Glomerular visceral epithelial cell (primary cell): ENCODE data around the gene LRRC38.

ENCODE experiments used
- DNase-seq: peaks from one replicate; pipeline ENCODE4 v3.0.0-alpha.2; 2016; ENCODE audit errors: extremely low spot score

Gene LRRC38

DNA sequence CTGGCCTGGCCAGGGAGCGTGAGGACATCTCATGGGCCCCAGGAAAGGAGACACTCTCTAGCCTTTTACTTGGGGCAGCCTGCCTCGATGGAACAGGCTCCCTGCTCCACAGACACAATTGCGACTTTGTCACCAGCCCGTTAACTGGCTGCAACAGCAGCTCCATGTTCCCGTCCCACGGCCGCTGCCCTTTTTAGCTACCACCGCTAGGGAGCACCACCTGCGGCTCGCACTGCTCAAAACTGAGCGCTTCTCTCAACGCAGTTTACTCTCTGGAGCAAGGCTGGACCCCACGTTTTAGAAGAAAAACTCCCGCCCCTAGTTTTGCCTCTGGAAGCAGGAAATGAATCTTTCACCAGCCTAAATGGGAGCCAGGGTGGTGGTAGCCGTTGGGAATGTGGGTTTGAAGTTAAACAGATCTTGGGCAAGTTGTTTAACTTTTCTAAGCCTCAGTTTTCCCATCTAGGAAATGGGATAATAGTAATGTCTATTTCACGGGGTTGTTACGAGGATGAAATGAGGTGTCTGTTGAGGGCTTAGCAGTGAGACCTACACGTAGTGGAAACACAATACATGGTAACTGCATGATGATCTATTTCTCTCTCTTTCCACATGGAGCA, 3.5 kb upstream of the LRRC38 start:
- no peak for DNase-seq

DNA sequence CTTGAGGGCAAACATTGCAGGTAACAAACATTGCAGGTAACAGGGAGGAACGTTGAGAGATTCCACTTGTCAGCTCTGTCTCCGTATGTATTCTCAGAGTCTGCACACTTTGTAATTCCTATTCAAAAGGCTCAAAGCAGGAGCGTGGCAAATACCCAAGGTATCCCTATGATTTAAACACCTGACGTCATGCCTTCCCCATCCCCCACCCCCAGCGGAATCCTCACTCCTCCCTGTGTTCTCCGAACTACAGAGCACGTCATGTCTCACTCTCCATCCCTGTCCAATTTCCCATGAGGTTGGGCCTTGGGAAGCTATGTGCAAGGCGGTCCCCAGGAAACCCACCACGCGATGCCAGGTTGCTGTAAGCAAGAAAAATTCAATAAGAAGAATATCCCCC, 2.8 kb upstream of the LRRC38 start:
- DNase-seq, result no peak

- DNase-seq, result no peak
Measured at GRCh38 chr1:13514821-13515220, 1.0 kb upstream of the LRRC38 start.

- no peak for DNase-seq
Measured at GRCh38 chr1:13513063-13513894, 524 bp downstream of the LRRC38 start.

DNA sequence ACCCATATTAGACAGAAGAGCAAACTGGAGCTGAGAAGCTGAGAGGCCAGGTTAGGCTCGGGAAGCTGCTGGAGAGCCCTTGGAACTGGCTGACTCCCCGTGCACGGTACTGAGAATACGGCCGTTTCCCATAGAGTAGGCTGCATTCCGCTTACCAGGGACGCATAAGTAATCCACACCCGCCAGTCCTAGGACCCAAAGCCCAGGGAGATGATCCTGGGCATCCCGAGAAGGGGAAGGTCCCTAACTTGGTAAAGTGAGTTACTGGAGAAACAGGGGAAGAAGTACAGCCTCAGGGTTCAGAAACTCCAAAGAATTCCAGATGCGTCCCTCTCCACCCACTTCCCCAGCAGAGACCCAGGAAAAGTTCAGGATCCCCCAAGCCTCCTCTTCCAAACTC, 1.3 kb downstream of the LRRC38 start:
- no peak for DNase-seq

DNA sequence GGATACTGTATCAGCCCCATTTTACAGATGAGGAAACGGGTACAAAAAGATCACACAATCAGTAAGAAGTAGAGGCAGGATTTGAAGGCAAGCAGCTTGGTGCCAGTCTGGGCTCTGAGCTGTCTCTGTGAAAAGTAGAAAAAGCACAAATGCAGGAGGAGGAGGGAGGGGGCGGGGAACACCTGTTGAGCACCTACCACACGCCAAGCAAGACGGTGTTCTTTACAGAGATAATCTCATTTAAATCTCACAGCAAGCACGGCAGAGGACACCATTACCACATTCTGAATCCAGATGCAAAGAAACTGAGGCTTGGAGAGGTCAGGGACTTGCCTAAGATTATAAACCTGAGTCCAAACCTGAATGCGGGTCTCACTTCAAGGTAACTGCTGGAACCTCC, 3.3 kb downstream of the LRRC38 start:
- no peak for DNase-seq

DNA sequence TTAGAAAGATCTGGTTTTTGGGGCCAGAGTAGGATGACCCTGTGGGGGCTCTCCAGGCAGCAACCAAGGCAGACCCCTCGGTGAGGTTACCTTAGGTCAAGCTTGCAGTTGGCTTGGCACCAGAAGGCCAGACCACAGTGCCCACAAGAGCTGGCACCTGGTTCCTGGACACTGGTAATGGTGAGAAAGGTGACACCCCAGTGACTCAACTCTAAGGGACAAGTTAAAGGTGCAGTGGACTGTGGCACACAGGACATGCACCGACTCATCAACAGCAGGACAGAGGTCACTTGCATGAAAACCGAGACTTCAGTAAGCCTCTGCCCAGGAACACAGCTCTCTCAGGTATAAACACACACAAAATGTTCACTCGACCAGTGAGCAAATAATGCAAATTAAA, 6.7 kb downstream of the LRRC38 start:
- DNase-seq, result no peak

- DNase-seq, result no peak
Measured at GRCh38 chr1:13505020-13505419, 8.8 kb downstream of the LRRC38 start.

DNA sequence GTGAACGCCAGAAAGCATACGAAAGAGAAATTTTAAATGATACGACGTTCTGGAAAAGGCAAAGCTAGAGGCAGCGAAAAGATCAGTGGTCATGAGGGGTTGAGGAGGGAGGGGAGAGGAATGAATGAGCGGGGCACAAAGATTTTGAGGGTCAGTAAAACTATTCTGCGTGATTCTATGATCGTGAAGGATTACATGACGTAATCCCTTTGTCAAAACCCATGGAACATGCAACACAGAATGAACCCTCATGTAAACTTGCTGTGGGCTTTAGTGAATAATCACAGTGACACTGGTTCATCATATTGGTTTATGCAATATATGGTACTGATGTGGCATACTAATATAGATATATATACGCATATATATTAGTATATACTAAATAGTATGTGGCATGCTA, 13.0 kb downstream of the LRRC38 start:
- no peak for DNase-seq

- DNase-seq, result no peak
Measured at GRCh38 chr1:13499422-13499821, 14.4 kb downstream of the LRRC38 start.

GRCh38 chr1:13498553-13498952, 15.2 kb downstream of the LRRC38 start:
- DNase-seq, result no peak

DNA sequence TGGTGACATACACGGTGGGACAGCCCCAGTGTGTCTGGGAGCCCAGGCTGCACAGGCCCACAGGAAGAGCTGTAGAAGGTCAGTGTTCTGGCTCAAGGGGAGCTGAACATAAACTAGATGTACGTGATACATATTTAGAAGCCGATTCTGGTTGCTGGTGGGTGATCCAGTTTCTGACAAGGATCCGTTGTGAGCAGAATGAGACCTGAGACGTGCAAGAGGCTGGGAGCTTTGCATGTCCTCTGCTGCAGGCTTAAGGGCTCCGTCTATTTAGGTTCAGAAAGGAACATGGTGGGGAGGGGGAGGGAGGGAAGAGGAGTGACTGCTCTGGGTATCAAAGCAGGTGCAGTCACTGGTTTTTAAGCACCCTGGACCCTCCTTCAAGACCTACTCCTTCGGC, 18.6 kb downstream of the LRRC38 start:
- DNase-seq, result no peak

DNA sequence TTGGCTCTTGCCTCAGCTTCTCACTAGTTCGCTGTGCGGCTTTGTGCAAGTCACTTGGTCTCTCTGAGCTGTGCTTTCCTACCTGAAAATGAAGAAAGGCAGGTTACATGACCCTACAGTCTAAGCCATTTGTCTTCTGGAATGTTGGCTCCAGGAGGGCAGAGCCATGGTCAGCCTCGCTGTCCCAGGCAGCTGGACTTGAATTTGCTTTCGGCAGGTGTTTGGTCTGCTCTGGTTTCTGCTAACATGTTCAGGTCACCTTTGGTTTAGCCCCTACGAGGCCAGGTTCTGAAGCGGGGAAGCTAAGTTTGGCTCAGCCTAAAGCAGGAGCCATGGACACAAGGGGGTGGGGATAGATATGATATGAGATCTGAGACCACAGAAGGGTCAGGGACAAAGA, 19.1 kb downstream of the LRRC38 start:
- no peak for DNase-seq

DNA sequence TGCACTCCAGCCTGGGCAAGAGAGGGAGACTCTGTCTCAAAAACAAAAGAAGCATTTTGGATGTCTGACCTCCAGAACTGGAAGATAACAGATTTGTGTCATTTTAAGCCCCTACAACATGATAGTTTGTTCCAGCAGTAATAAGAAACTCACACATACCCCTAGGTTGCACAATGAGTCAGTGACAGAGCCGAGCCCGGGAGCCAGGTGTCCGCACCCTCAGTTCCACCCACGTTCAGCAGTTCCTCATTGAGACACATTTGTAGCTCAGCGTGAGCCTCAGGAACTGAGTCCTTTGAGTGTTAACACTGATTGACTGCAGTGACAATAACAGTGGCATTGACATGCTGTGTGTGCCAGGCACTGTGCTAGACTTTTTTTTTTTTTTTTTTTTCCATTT, 19.8 kb downstream of the LRRC38 start:
- DNase-seq, result no peak

DNA sequence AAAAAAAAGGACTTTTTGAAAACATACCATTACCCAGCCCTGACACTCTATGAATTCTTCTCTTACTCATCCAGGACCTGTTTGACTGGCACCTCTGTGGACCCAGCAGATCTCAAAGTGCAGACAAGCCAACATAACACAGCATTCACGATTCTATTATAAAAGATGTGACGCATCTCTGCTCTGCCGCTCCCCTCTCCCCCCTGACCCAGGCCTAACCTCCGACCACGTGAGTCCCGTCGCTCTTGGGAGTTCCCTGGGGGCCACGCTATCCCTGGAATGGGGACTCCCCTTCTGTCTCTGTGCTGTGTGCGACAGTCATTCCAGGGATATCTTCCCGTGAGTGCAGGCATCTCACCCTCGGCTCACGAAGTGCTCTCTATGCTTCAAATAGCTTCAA, 21.1 kb downstream of the LRRC38 start:
- DNase-seq, result no peak

DNA sequence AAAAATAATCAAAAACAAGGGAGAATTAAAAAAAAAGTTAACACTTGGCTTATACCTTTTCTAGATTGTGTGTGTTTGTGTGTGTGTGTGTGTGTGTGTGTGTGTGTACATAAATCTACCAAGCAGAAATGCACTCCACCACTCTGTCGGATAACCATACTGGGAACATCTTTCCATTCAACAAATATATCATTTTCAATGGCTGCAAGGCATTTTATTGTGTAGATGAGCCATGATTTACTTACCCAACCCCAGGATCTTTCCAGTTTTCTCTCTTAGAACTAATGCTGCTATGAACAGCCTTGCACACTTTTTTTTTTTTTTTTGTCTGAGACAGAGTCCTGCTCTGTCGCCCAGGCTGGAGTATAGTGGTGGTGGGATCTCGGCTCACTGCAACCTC, 25.8 kb downstream of the LRRC38 start:
- no peak for DNase-seq

DNA sequence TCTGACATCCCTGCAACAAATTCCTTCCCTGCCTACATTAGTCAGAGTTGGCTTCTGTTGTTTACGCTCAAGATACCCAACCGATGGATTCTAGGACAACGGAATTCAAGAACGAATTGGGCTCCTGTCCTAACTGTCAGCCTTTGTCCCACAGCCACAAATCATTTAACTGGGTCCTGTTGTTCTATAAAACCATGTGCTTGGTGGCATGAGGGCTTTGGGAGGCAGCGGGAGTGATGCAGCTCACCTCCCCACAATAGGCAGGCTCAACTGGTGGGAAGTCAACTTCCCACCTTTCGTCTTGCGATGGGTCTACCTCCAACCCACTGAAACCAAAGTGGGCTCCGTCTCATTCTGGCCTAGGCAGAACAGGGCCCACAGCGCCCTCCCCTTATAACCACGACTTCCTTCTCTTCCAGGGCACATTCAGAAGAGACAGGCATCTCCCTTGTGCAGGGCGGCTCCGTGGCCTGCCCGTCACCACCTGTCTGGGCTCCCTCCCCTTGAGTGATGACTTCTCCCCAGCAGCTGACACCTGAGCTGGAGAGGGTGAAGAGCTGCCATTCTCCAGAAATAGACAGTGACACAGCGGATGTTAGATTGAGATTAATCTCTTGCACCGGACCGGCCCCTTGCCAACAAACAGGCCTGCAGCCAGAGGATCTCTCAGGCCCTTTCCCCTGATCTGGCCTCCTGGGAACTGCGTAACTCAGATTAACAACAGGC, 26.5 kb downstream of the LRRC38 start:
- no peak for DNase-seq

- no peak for DNase-seq
Measured at GRCh38 chr1:13483946-13484345, 29.9 kb downstream of the LRRC38 start.

GRCh38 chr1:13482600-13482999, 31.2 kb downstream of the LRRC38 start:
- DNase-seq, result no peak

DNA sequence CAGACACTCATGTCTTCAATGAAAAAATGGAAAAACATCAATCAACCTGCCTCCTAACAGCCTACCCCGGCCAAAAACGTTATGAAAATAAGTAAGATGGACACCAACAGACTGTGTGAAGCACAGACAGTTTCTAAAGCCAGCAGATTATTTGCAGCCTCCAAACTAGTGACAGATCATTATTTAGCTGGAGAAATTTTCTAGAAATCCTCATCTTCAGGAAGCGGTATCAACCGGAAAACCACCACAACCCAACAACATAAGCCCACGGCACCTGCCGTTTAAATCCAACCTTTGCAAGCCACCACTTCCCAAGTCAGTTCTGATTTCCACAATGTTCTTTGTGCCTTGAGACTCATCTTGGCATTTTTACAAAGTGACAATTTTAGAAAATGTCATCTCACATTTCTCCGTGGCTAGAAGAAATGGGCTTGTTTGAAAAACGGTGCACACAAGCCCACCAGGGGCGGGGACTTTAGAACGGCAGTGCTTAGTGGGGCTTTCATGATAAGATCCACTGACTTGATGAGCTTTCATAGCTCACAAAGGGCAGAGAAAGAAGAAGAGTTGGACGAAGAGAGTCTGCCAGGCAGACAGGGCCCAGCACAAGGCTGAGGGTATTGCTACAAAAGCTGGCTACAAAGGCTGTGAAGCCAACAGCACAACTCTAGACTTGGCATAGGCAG, 34.5 kb downstream of the LRRC38 start:
- DNase-seq, result no peak

- no peak for DNase-seq
Measured at GRCh38 chr1:13478692-13479091, 35.1 kb downstream of the LRRC38 start.

GRCh38 chr1:13469343-13469742, 44.5 kb downstream of the LRRC38 start:
- DNase-seq, result no peak
